Thoracic aorta (tissue), 2 donors: ENCODE results near the gene VCP. TPM values are rescaled to one million over a fixed set of nuclear protein-coding genes. Genes with fewer than 3 reads are reported as not detected.

ENCODE experiments used
- ATAC-seq: fragments of 150-250 bp; one replicate; pipeline ENCODE4 v1.8.0; 2017; ENCODE audit warnings: low read depth; ENCODE audit not compliant: insufficient number of reproducible peaks, low FRiP score
- DNase-seq: peaks from one replicate; pipeline ENCODE4 v3.0.0-alpha.2; 2020; ENCODE audit warnings: low spot score
- H3K27ac ChIP-seq, 2 donors: fragments of 200-600 bp; sonication (generic); 1 replicate in 1 of 2; 2 replicates in 1 of 2; pipeline ENCODE4 v1.5.1; 2016; ENCODE audit warnings: mild to moderate bottlenecking in 2 of 2, moderate library complexity in 2 of 2
- H3K27me3 ChIP-seq: fragments of 200-600 bp; sonication (generic); replicated peaks from 2 replicates; pipeline ENCODE4 v1.6.0; 2016; ENCODE audit warnings: mild to moderate bottlenecking; ENCODE audit not compliant: insufficient read depth
- H3K36me3 ChIP-seq: fragments of 200-600 bp; sonication (generic); one replicate; pipeline ENCODE4 v1.5.1; 2016
- H3K4me1 ChIP-seq, 2 donors: fragments of 200-600 bp; sonication (generic); 1 replicate in 1 of 2; 2 replicates in 1 of 2; pipeline versions ENCODE4 v1.5.1 to v1.6.0; 2016; ENCODE audit warnings: low read depth in 2 of 2, mild to moderate bottlenecking in 1 of 2; ENCODE audit not compliant: control insufficient read depth in 1 of 2
- H3K4me3 ChIP-seq: fragments of 200-600 bp; sonication (generic); 2 replicates; pipeline ENCODE4 v1.5.1; 2016; ENCODE audit warnings: mild to moderate bottlenecking
- H3K9me3 ChIP-seq: fragments of 200-600 bp; sonication (generic); 2 replicates; pipeline ENCODE4 v1.5.1; 2016
- total RNA-seq, 2 donors: library from RNA; depleted of rRNA; stranded (reverse); fragments of >200 nt; gene quantifications; one replicate each; pipeline versions ENCODE4 v1.1.0 to v1.2.3, GENCODE V29; 2016
- TF ChIP-seq, protein P1 (sequence below): fragments of 200-600 bp; sonication (generic); IDR thresholded peaks from one replicate; pipeline ENCODE4 v1.5.1; 2019; ENCODE audit warnings: antibody characterized with exemption

Gene VCP
- total RNA-seq, 2 donors from 2014 or later = 179 to 204 TPM

- Histone ChIP-seq H3K4me1 (peaks cover 37 to 58% of the 10 kb centered on the region in 2 donors), H3K9me3 (no peaks in the 10 kb centered on the region), H3K27me3 (no peaks in the 10 kb centered on the region), H3K4me3 (peak overlapping the region; percentile 79), H3K27ac (peak overlapping the region; percentile 92 to 95), H3K36me3 (no peaks in the 10 kb centered on the region)
- ATAC-seq (no peak), DNase-seq (no peak)
- TF ChIP-seq, protein P1, sequence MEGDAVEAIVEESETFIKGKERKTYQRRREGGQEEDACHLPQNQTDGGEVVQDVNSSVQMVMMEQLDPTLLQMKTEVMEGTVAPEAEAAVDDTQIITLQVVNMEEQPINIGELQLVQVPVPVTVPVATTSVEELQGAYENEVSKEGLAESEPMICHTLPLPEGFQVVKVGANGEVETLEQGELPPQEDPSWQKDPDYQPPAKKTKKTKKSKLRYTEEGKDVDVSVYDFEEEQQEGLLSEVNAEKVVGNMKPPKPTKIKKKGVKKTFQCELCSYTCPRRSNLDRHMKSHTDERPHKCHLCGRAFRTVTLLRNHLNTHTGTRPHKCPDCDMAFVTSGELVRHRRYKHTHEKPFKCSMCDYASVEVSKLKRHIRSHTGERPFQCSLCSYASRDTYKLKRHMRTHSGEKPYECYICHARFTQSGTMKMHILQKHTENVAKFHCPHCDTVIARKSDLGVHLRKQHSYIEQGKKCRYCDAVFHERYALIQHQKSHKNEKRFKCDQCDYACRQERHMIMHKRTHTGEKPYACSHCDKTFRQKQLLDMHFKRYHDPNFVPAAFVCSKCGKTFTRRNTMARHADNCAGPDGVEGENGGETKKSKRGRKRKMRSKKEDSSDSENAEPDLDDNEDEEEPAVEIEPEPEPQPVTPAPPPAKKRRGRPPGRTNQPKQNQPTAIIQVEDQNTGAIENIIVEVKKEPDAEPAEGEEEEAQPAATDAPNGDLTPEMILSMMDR = no peak
These were observed 42.6 kb upstream of the VCP start for GRCh38 chr9:35114840-35115628.

- TF ChIP-seq, protein P1 = no peak
- Histone ChIP-seq H3K36me3 (no peaks in the 10 kb centered on the region), H3K4me3 (peak overlapping the region; percentile 79), H3K27me3 (no peaks in the 10 kb centered on the region), H3K4me1 (peaks cover 42 to 66% of the 10 kb centered on the region in 2 donors), H3K9me3 (no peaks in the 10 kb centered on the region), H3K27ac (peak overlapping the region; percentile 92 to 95)
- ATAC-seq (peak; percentile 0), DNase-seq (peak; percentile 67)
These were observed 41.9 kb upstream of the VCP start for GRCh38 chr9:35114113-35114839.

- H3K4me1 ChIP-seq = peaks cover 41 to 69% of the 10 kb centered on the region in 2 donors
- H3K27ac ChIP-seq = peak overlapping the region; percentile 92 to 99
- H3K36me3 ChIP-seq = peaks cover 13% of the 10 kb centered on the region
- peak overlapping the region; percentile 96 for H3K4me3 ChIP-seq
- TF ChIP-seq, protein P1 = no peak
- no peaks in the 10 kb centered on the region for H3K9me3 ChIP-seq
- no peaks in the 10 kb centered on the region for H3K27me3 ChIP-seq
- peak; percentile 72 for DNase-seq
- no peak for ATAC-seq
These were observed 40.0 kb upstream of the VCP start for GRCh38 chr9:35112257-35113020.

DNA sequence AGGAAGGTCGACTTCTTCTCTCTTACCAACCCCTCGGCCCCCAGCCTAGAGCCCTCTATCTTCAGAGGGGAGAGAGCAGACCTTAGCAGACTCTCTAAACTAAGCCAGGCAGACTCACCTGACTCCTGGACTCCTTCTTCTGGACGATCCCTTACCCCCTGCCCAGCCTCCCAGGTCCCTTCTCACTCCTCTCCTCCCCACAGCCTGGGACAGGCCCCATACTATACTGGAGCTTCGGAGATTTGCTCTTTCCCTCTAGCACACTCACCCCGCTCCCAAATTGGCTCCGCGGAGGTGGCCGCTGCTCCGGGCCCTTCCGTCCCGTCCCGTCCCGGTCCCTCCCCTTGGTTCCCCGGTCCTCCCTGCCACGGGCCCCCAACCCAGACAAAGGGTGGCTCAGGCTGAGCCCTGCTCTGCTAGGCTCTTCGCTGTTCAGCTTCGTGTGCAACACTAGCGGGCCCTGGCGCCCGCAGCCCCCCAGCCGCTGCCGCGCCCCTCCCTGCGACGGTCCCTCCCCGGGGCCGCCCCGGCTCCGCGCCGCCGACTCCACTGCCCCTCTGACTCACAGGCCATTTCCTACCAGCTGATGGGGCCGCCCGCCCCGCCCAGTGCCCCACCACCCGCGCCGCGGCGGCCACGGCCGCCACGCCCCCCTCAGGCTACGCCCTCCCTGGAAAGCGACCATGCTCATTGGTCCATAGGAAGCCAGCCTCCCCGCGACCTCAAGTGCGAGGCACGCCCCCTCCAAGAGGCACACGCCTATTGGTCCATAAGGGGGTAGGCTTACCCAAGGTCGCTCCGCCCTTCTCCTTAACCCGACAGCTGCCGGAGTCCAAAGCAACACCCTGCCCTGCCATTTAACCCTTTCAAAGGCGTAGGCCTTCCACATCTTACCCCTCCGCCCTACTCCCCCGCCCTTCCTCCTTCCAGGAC is 38.8 kb upstream of the VCP start:
- Histone ChIP-seq H3K27me3 (no peaks in the 10 kb centered on the region), H3K9me3 (no peaks in the 10 kb centered on the region), H3K27ac (peak overlapping the region; percentile 98 to 99), H3K4me1 (peaks cover 39 to 60% of the 10 kb centered on the region in 2 donors), H3K4me3 (peak overlapping the region; percentile 96), H3K36me3 (peaks cover 23% of the 10 kb centered on the region)
- TF ChIP-seq, protein P1 = no peak
- ATAC-seq = peak; percentile 69
- peak; percentile 95 for DNase-seq
